ENCODE measurements around the gene MAP4K3.

DNA sequence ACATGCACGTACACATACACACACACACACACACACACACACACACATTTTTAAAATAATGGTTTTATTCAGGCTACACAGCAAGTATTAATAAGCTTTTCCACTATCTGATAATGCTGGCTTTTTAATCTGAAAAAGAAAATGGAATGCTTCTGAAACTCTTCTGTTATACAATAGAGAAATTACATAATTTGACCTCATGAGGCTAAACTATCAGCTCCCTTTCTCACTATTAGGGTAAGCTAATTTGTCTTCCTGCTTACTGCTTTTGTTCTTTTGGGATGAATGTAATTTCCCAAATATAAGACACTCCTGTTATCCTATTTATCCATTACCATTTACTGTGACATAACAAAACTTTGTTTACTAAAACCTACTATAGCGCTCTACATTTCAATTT is 41.8 kb downstream of the MAP4K3 start:
- TF ChIP-seq CTCF (conservative IDR thresholded peaks at IDR 0.05; ENCODE audit: low read depth, low read length) (no peak), EZH2 (IDR thresholded peaks at IDR 0.05; ENCODE audit: borderline replicate concordance, low read depth, low read length, poor library complexity, severe bottlenecking) (no peak)

Measured in A673 (cell line).